ENCODE measurements around the gene ZBTB16.

- TF ChIP-seq POLR2AphosphoS5 (IDR thresholded peaks at IDR 0.05; ENCODE audit: borderline replicate concordance, low read depth, low read length) (no peak), EZH2 (IDR thresholded peaks at IDR 0.05) (no peak)
Measured at GRCh38 chr11:114152785-114153184, 93.3 kb downstream of the ZBTB16 start.
